Measurements from ENCODE around the gene CASR.
"Not testable (repeated sequence)": the region's sequence is repeated elsewhere in the genome, so short reads cannot be mapped to it uniquely, and the experiment has no call there.

CASR gene

GRCh38 chr3:122199552-122199951 lies 16.1 kb downstream of the CASR start:
- no peak overlapping the region for H3K4me3 ChIP-seq (replicated peaks; ENCODE audit: low read depth, low read length)
- no peak for DNase-seq (ENCODE audit: extremely low read depth, insufficient read length)
- no peaks in the 10 kb centered on the region for H3K36me3 ChIP-seq (ENCODE audit: control insufficient read depth, insufficient read depth, low read length)
- H3K27me3 ChIP-seq (replicated peaks; ENCODE audit: control insufficient read depth, insufficient read depth, low read length), result no peaks in the 10 kb centered on the region
- TF ChIP-seq CTCF (IDR thresholded peaks at IDR 0.05; ENCODE audit: insufficient read depth, low read length, poor library complexity, severe bottlenecking), result no peak

DNA sequence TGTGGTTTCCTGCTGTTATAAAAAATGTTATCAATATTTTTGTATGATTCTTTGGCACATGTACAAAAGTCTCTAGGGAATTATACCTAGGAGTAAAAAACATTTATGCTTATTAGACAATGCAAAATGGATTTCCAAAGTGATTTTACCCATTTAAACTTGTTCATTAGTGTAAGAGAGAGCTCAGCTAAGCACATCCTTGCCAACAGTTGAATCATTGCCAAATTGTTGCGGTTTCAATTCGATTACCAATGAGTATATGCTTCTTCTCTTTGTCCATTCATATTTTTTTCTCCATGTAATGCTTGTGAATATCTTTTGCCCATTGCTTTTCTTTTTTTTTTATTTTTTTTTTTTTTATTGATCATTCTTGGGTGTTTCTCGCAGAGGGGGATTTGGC lies 17.2 kb downstream of the CASR start:
- DNase-seq (ENCODE audit: extremely low read depth, insufficient read length), result no peak
- Histone ChIP-seq H3K36me3 (ENCODE audit: control insufficient read depth, insufficient read depth, low read length) (no peaks in the 10 kb centered on the region), H3K4me3 (replicated peaks; ENCODE audit: low read depth, low read length) (no peak overlapping the region), H3K27me3 (replicated peaks; ENCODE audit: control insufficient read depth, insufficient read depth, low read length) (no peaks in the 10 kb centered on the region)
- no peak for TF ChIP-seq CTCF (IDR thresholded peaks at IDR 0.05; ENCODE audit: insufficient read depth, low read length, poor library complexity, severe bottlenecking)

- H3K27me3 ChIP-seq (replicated peaks; ENCODE audit: control insufficient read depth, insufficient read depth, low read length); H3K4me3 ChIP-seq (replicated peaks; ENCODE audit: low read depth, low read length); DNase-seq (ENCODE audit: extremely low read depth, insufficient read length); H3K36me3 ChIP-seq (ENCODE audit: control insufficient read depth, insufficient read depth, low read length): not testable (repeated sequence)
Measured at GRCh38 chr3:122201476-122201875, 18.0 kb downstream of the CASR start.

DNA sequence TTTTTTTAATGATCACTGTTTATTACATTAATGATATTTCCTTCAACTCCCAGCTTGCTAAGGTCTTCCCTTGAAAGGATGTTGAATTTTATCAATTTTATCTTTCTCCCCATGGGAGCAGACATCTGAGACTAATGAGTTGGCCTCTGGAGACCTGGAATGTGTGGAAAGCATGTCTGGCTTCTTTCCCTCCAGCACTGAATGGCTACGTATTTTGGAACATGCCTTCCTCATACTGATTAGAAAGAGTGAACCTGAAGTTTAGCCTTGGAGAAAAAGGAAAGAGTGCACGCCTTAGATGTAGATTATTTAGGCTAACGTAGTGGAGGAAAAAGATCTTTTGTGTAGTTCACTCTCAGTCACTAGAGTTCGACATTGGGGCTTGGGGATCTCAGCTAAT lies 25.1 kb downstream of the CASR start:
- DNase-seq (ENCODE audit: extremely low read depth, insufficient read length), result no peak
- Histone ChIP-seq H3K4me3 (replicated peaks; ENCODE audit: low read depth, low read length) (no peak overlapping the region), H3K27me3 (replicated peaks; ENCODE audit: control insufficient read depth, insufficient read depth, low read length) (no peaks in the 10 kb centered on the region), H3K36me3 (ENCODE audit: control insufficient read depth, insufficient read depth, low read length) (no peaks in the 10 kb centered on the region)
- no peak for TF ChIP-seq CTCF (IDR thresholded peaks at IDR 0.05; ENCODE audit: insufficient read depth, low read length, poor library complexity, severe bottlenecking)

- TF ChIP-seq CTCF (IDR thresholded peaks at IDR 0.05; ENCODE audit: insufficient read depth, low read length, poor library complexity, severe bottlenecking), result no peak
- Histone ChIP-seq H3K4me3 (replicated peaks; ENCODE audit: low read depth, low read length) (no peak overlapping the region), H3K27me3 (replicated peaks; ENCODE audit: control insufficient read depth, insufficient read depth, low read length) (no peaks in the 10 kb centered on the region; the same call in 1 of the 2 replicates), H3K36me3 (ENCODE audit: control insufficient read depth, insufficient read depth, low read length) (no peaks in the 10 kb centered on the region)
- DNase-seq (ENCODE audit: extremely low read depth, insufficient read length), result no peak
Measured at GRCh38 chr3:122213650-122214049, 30.2 kb downstream of the CASR start.

GRCh38 chr3:122214711-122215110 lies 31.2 kb downstream of the CASR start:
- no peak for TF ChIP-seq CTCF (IDR thresholded peaks at IDR 0.05; ENCODE audit: insufficient read depth, low read length, poor library complexity, severe bottlenecking)
- Histone ChIP-seq H3K4me3 (replicated peaks; ENCODE audit: low read depth, low read length) (no peak overlapping the region), H3K36me3 (ENCODE audit: control insufficient read depth, insufficient read depth, low read length) (no peaks in the 10 kb centered on the region), H3K27me3 (replicated peaks; ENCODE audit: control insufficient read depth, insufficient read depth, low read length) (no peaks in the 10 kb centered on the region; the same call in 1 of the 2 replicates)
- no peak for DNase-seq (ENCODE audit: extremely low read depth, insufficient read length)

Measured in GM06990 (cell line).